PC-3 (cell line): ENCODE data around the gene LMAN2.

ENCODE experiments used
- EZH2 ChIP-seq: fragments of 300-600 bp; sonication (generic); IDR thresholded peaks from one replicate; pipeline ENCODE4 v1.6.1; 2017; ENCODE audit warnings: antibody characterized with exemption, mild to moderate bottlenecking, low read length; ENCODE audit not compliant: unreplicated experiment
- EZH2phosphoT487 ChIP-seq: fragments of 300-600 bp; sonication (generic); IDR thresholded peaks from 2 replicates; pipeline ENCODE4 v1.6.1; 2018; ENCODE audit warnings: mild to moderate bottlenecking, antibody characterized with exemption, low read length, borderline replicate concordance
- TF ChIP-seq, protein P1 (sequence below): fragments of 300-600 bp; sonication (generic); conservative IDR thresholded peaks from 2 replicates; pipeline ENCODE4 v1.5.1; 2017; ENCODE audit warnings: antibody characterized with exemption, low read depth, mild to moderate bottlenecking, low read length

- TF ChIP-seq, protein P1, sequence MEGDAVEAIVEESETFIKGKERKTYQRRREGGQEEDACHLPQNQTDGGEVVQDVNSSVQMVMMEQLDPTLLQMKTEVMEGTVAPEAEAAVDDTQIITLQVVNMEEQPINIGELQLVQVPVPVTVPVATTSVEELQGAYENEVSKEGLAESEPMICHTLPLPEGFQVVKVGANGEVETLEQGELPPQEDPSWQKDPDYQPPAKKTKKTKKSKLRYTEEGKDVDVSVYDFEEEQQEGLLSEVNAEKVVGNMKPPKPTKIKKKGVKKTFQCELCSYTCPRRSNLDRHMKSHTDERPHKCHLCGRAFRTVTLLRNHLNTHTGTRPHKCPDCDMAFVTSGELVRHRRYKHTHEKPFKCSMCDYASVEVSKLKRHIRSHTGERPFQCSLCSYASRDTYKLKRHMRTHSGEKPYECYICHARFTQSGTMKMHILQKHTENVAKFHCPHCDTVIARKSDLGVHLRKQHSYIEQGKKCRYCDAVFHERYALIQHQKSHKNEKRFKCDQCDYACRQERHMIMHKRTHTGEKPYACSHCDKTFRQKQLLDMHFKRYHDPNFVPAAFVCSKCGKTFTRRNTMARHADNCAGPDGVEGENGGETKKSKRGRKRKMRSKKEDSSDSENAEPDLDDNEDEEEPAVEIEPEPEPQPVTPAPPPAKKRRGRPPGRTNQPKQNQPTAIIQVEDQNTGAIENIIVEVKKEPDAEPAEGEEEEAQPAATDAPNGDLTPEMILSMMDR = no peak
- TF ChIP-seq EZH2 (no peak), EZH2phosphoT487 (no peak)
Measured at GRCh38 chr5:177377851-177378776, 26.6 kb upstream of the LMAN2 start.
